Measurements from ENCODE around the gene PDSS2.
"Not testable (repeated sequence)": the region's sequence is repeated elsewhere in the genome, so short reads cannot be mapped to it uniquely, and the experiment has no call there.

Gene PDSS2

GRCh38 chr6:107121964-107122495 lies 337.3 kb downstream of the PDSS2 start:
- no peak for DNase-seq (ENCODE audit: extremely low spot score)
- POLR2A ChIA-PET: no interaction called here
- TF ChIP-seq CTCF (IDR thresholded peaks at IDR 0.05; ENCODE audit: control extremely low read depth, extremely low read depth, low read depth, missing control alignments): no peak
- CTCF ChIA-PET: interaction anchor here (1.4 kb wide), 1 partner anchor 10 kb away, joined by 6 read pairs; no protein-coding TSS in a partner anchor

- ChIA-PET POLR2A (no interaction called here), CTCF (no interaction called here)
- DNase-seq (ENCODE audit: extremely low spot score): no peak
- no peak for TF ChIP-seq CTCF (IDR thresholded peaks at IDR 0.05; ENCODE audit: control extremely low read depth, extremely low read depth, low read depth, missing control alignments)
These were observed 338.1 kb downstream of the PDSS2 start for GRCh38 chr6:107121266-107121665.

GRCh38 chr6:107120404-107120803 lies 339.0 kb downstream of the PDSS2 start:
- TF ChIP-seq CTCF (IDR thresholded peaks at IDR 0.05; ENCODE audit: control extremely low read depth, extremely low read depth, low read depth, missing control alignments): no peak
- ChIA-PET CTCF (no interaction called here), POLR2A (no interaction called here)
- no peak for DNase-seq (ENCODE audit: extremely low spot score)

GRCh38 chr6:107118976-107119375 lies 340.4 kb downstream of the PDSS2 start:
- no peak for TF ChIP-seq CTCF (IDR thresholded peaks at IDR 0.05; ENCODE audit: control extremely low read depth, extremely low read depth, low read depth, missing control alignments)
- ChIA-PET CTCF (interaction anchor here (0.9 to 1.2 kb wide), 3 partner anchors 11 to 511 kb away, joined by 3 to 4 read pairs (median 4); no protein-coding TSS in a partner anchor), POLR2A (no interaction called here)
- no peak for DNase-seq (ENCODE audit: extremely low spot score)

- POLR2A ChIA-PET; DNase-seq (ENCODE audit: extremely low spot score): not testable (repeated sequence)
- CTCF ChIA-PET: interaction anchor here (0.9 to 1.2 kb wide), 3 partner anchors 11 to 510 kb away, joined by 3 to 4 read pairs (median 4); no protein-coding TSS in a partner anchor
These were observed 340.8 kb downstream of the PDSS2 start for GRCh38 chr6:107118540-107118939.

- CTCF ChIA-PET: interaction anchor here (1.0 to 1.3 kb wide), 2 partner anchors 38 to 342 kb away, joined by 3 read pairs; partner anchors contain the start of gene PDSS2
These were observed 342.4 kb downstream of the PDSS2 start for GRCh38 chr6:107116931-107117330.

More at GRCh38 chr6:107116931-107117330, 342.4 kb downstream of the PDSS2 start:
- TF ChIP-seq CTCF (IDR thresholded peaks at IDR 0.05; ENCODE audit: control extremely low read depth, extremely low read depth, low read depth, missing control alignments): no peak
- POLR2A ChIA-PET: no interaction called here
- no peak for DNase-seq (ENCODE audit: extremely low spot score)

All from GM10248 (cell line).